Ishikawa (cell line): ENCODE results near the gene NGB.

Experiments
- CEBPB ChIP-seq: IDR thresholded peaks from 2 replicates; pipeline ENCODE4 v1.6.1; 2012
- CREB1 ChIP-seq: IDR thresholded peaks from 2 replicates; pipeline ENCODE4 v1.6.1; 2012; ENCODE audit warnings: low read depth
- EGR1 ChIP-seq: IDR thresholded peaks from 2 replicates; pipeline ENCODE4 v1.6.1; 2012
- EP300 ChIP-seq: IDR thresholded peaks from 2 replicates; pipeline ENCODE4 v1.6.1; 2012; ENCODE audit warnings: borderline replicate concordance
- FOXM1 ChIP-seq: IDR thresholded peaks from 2 replicates; pipeline ENCODE4 v1.6.1; 2012; ENCODE audit warnings: low read depth, borderline replicate concordance
- MAX ChIP-seq: IDR thresholded peaks from 2 replicates; pipeline ENCODE4 v1.6.1; 2012
- NFIC ChIP-seq: IDR thresholded peaks from 2 replicates; pipeline ENCODE4 v1.6.1; 2012
- RAD21 ChIP-seq: IDR thresholded peaks from 2 replicates; pipeline ENCODE4 v1.6.1; 2012; ENCODE audit warnings: low read depth
- REST ChIP-seq: IDR thresholded peaks from 2 replicates; pipeline ENCODE4 v1.6.1; 2012; ENCODE audit warnings: low read depth, mild to moderate bottlenecking
- TAF1 ChIP-seq: IDR thresholded peaks from 2 replicates; pipeline ENCODE4 v1.6.1; 2012; ENCODE audit warnings: low read depth, mild to moderate bottlenecking
- TCF12 ChIP-seq: IDR thresholded peaks from 2 replicates; pipeline ENCODE4 v1.6.1; 2012; ENCODE audit warnings: low read depth
- TEAD4 ChIP-seq: IDR thresholded peaks from 2 replicates; pipeline ENCODE4 v1.6.1; 2012
- USF1 ChIP-seq: IDR thresholded peaks from 2 replicates; pipeline ENCODE4 v1.6.1; 2012
- YY1 ChIP-seq: IDR thresholded peaks from 2 replicates; pipeline ENCODE4 v1.6.1; 2012; ENCODE audit warnings: low read depth
- ZBTB7A ChIP-seq: IDR thresholded peaks from 2 replicates; pipeline ENCODE4 v1.6.1; 2012; ENCODE audit warnings: low read depth

Gene NGB

GRCh38 chr14:77276295-77276935, 5.4 kb upstream of the NGB start:
- TF ChIP-seq TCF12 (no peak), USF1 (no peak), TEAD4 (no peak), ZBTB7A (no peak), FOXM1 (no peak), RAD21 (no peak), YY1 (no peak), CREB1 (no peak), MAX (no peak), CEBPB (no peak), NFIC (no peak), EGR1 (no peak)

- TF ChIP-seq CEBPB (no peak), TCF12 (no peak), TAF1 (no peak), EP300 (no peak), TEAD4 (no peak), ZBTB7A (no peak), CREB1 (no peak), REST (no peak), RAD21 (no peak)
Observed at GRCh38 chr14:77275601-77276017, 4.6 kb upstream of the NGB start.

GRCh38 chr14:77275041-77275580, 4.1 kb upstream of the NGB start:
- TF ChIP-seq EGR1, result no peak
- TF ChIP-seq REST, result no peak
- TF ChIP-seq ZBTB7A, result no peak
- TF ChIP-seq NFIC, result no peak
- no peak for TF ChIP-seq TAF1
- TF ChIP-seq FOXM1, result no peak
- no peak for TF ChIP-seq YY1

GRCh38 chr14:77273796-77274195, 2.8 kb upstream of the NGB start:
- TF ChIP-seq YY1 (no peak), NFIC (no peak), EGR1 (no peak), TAF1 (no peak), REST (no peak), CREB1 (no peak), MAX (no peak), FOXM1 (no peak)

- TF ChIP-seq RAD21 (no peak), TCF12 (no peak), YY1 (no peak), REST (no peak), ZBTB7A (no peak), EP300 (no peak), USF1 (no peak), TEAD4 (no peak), FOXM1 (no peak), TAF1 (no peak), CEBPB (no peak), EGR1 (no peak), CREB1 (no peak), MAX (no peak), NFIC (no peak)
Observed at GRCh38 chr14:77272261-77272660, 1.3 kb upstream of the NGB start.
